KBM-7 (cell line): ENCODE measurements around the gene RPSA.
A peak's percentile ranks its signal among the peaks of the same experiment; 100 is the strongest.
"Not testable (repeated sequence)": the region's sequence is repeated elsewhere in the genome, so short reads cannot be mapped to it uniquely, and the experiment has no call there.

ENCODE experiments used
- DNase-seq: peaks from one replicate; pipeline ENCODE4 v3.0.0-alpha.2; 2015
- in situ Hi-C: fragments of 300-500 bp; cut with MboI; formaldehyde crosslinking; loops from 2 replicates; pipeline ENCODE4 v1.14.3; 2020; ENCODE audit warnings: low sequenced_read_pairs, low pct_unique_long_range_greater_than_20kb, mixed read lengths

The RPSA gene

DNA sequence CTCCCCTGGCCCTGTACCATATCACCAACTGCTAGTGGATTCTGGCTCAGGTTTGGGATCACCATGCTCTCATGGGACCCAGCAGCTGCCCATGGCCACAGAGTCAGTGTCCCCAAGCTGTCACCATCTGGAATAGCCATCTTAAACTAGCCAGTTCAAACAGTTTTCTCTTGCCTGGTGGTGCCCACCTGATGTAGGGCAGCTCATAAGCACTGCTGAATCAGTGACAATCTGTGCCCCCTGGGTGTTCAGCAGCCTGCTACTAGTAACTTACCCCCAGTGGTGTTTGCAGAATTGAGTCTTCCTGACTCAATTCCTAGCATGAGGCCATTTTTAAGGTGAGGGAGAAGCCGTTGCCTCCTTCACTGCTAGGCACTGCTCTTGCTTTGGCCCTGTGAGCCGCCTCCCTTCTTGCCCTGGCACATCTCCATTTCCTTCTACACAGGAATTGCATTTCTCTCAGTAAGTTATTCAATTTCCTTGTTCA, 7.9 kb downstream of the RPSA start:
- DNase-seq, result peak; percentile 39
- in situ Hi-C loops, result no loop called here

DNA sequence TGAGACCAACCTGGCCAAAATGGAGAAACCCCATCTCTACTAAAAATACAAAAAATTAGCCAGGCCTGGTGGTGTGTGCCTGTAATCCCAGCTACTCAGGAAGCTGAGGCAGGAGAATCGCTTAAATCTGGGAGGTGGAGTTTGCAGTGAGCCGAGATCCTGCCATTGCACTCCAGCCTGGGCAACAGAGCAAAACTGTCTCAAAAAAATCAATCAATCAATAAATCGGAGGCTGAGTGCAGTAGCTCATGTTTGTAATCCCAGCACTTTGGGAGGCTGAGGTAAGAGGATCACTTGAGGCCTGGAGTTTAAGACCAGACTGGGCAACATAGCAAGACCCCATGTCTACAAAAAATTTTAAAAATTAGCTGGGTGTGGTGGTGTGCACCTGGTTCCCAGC, 8.8 kb downstream of the RPSA start:
- DNase-seq, in situ Hi-C loops: not testable (repeated sequence)

DNA sequence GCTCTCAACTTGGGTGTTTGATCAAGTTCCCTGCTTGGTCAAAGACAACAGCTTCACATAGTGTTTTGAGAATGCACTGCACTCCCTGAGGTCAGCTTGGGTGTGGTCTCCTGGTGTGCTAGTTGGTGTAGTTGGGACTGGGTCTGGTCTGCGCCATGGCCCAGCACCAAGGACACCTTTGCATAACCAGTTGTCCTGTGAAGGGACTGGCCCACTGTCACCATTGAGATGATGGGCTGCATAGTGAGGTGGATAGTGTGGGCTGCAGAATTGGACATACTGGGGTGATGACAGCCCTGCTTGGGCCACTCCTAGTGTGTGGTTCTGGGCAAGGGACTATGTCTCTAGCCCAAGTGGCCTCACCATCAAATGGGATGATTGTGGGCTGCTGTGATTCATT, 9.5 kb downstream of the RPSA start:
- DNase-seq, result no peak
- in situ Hi-C loops, result no loop called here

DNA sequence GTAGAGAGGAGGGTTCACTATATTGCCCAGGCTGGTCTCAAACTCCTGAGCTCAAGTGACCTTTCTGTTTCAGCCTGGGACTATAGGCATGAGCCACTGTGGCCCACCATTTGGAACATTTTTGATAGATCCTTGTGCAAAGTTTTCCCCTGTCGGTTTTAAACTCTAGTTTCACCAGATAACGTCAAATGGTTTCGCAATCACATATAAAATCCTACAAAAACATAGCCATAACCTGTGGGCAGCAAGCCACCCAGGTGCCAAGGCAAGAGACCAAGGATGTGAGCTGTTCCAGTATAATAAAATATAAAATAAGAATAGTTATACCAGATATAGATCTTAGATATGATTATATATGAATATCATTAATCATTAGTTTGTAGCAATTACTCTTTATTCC, 10.5 kb downstream of the RPSA start:
- DNase-seq, in situ Hi-C loops: not testable (repeated sequence)

DNA sequence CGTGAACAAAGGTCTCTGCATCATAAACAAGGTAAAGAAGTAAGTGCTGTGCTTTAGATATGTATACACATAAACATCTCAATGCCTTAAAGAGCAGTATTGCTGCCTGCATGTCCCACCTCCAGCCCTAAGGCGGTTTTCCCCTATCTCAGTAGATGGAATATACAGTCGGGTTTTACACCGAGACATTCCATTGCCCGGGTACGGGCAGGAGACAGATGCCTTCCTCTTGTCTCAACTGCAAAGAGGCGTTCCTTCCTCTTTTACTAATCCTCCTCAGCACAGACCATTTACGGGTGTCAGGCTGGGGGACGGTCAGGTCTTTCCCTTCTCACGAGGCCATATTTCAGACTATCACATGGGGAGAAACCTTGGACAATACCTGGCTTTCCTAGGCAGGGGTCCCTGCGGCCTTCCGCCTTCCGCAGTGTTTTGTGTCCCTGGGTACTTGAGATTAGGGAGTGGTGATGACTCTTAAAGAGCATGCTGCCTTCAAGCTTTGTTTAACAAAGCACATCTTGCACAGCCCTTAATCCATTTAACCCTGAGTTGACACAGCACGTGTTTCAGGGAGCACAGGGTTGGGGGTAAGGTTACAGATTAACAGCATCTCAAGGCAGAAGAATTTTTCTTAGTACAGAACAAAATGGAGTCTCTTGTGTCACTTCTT, 12.2 kb downstream of the RPSA start:
- DNase-seq, in situ Hi-C loops: not testable (repeated sequence)

DNA sequence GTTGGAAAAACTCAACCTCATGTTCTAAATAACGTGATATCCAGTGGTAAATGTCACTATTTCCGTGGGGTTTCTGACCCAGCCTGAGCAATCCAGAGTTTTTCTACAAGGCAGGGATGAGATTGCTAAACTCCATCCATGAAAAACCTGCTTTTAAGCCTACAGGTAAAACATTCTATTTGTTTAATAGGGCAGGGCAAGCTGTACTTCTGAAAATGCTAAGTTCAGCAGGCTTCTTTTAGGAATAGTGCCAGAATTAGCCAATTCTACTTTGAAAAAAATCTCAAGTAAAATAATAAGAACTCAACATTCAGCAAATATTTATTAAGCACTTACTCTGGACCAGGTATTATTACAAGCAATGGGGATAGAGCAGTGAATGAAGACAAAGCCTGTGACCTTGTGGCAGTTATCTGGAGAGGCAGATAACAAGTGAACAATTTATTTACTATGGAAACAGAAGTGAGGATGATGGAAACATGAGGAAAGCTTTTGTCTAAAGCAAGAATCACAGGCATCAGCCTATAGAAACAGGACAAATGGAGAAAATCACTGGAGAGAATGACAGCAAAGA, 13.3 kb downstream of the RPSA start:
- in situ Hi-C loops, result no loop called here
- no peak for DNase-seq

DNA sequence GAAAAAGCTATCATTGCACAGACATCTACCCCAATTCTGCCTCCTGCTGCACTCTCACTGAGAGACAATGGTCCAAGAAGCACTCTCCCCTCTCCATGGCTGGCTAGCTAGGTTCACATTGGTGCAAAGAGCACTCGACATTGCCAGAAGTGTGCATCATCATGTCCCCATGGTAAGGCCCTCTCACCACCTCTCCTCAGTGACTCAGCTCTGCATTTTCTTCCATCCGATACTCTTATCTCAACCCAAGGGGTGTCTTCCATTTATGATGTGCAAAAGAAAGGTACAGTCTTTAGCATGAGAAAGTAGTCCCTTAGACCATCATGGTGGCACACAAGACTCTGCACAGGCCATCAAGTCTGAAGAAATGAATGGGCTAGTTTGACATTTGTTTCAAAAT, 14.0 kb downstream of the RPSA start:
- in situ Hi-C loops, result no loop called here
- DNase-seq, result no peak

DNA sequence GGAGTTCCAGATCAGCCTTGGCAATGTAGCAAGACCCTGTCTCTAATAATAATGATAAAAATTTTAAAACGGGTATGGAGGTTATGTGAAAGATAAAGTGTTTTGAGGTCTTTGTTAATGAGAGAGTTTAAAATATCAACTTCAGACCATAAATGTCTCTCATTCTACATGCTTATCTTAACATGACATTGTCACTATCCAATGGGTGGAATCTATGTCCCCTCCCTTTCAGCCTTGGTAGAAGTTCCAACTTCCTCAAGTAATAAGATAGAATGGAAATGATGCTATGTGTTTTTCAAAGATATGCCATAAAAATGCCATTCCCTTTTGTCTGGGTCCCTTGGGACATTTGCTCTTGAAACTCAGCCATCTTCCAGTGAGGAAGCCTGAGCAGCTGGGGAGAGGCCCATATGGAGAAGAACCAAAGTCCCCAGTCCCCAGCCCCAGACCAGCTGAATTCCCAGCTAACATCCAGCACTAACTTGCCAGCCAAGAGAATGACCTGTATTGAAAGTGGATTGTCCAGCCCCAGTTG, 17.0 kb downstream of the RPSA start:
- in situ Hi-C loops, result no loop called here
- no peak for DNase-seq

DNA sequence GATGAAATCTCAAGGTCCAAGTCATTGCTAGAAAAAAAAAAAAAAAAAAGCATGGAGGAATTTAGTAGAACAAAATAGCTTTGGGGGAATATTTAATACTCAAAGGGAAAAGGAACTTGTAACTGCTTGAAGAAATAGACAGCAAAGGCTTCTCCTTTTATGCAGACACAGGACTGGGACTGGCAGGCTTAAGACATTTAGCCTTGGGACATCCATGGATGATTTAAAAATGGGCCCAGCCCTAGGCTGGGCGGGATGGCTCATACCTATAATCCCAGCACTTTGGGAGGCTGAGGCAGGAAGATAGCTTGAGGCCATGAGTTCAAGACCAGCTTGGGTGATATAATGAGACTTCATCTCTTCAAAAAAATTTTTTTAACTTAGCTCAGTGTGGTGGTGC, 19.8 kb downstream of the RPSA start:
- in situ Hi-C loops, result no loop called here
- DNase-seq, result no peak

DNA sequence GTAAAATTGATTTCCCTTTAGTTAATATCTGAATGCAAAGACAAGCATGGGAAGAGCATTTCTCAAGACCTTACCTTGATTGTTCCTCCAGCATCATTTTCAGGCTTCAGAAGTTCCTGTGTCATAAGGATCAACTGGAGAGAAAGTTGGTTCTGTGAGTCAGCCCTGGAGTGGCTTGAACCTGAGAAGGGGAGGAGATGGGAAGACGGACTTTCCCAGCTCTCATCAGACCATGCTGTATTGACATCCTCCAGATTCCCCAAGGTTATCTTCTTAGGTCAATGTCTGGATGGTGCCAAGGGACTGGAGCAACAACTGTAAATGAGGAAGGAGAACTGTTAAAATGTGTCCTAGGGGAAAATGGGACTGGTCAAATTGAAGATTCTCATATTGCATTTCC, 21.0 kb downstream of the RPSA start:
- in situ Hi-C loops, result no loop called here
- DNase-seq, result no peak

DNA sequence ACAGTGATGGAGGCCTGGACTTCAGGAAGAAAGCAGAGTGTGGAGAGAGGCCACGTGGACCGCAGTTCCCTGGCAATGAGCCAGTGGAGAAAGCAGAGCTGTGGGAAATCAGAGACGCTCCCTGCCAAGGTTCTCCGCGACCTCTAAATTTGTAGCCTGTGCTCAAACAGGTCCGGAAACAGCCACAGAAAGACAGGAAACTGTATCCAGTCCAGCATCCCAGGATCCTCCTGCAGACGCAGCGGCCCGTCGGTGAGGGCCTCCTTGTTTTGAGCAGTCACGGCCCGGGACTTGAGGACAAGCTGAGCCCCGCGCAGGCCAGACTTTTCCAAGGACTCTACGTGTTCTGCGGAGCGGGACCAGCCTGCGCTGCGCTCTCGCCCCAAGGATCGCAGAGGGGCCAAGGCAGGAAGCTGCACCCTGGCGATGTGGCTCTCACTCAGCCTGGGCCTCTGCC, 22.3 kb downstream of the RPSA start:
- in situ Hi-C loops, result no loop called here
- DNase-seq, result no peak

DNA sequence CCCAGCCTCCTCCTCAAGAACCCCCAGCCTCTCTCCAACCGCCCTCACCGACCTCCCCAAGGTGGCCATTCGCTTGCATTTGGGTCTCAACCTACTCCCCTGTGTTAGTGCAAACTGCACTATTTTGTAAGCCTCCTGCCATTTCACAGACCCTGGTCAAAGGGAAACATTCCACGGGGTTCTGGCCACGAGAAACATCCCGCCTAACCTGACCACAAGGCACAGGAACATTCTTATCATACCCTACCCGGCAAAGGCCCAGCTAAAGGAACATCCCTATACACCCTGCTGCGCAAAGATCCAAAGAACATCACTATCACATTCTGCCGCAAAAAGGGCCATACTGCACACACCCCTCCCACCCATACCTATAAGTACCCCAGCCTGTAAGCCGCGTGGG, 22.9 kb downstream of the RPSA start:
- no peak for DNase-seq
- in situ Hi-C loops, result no loop called here

DNA sequence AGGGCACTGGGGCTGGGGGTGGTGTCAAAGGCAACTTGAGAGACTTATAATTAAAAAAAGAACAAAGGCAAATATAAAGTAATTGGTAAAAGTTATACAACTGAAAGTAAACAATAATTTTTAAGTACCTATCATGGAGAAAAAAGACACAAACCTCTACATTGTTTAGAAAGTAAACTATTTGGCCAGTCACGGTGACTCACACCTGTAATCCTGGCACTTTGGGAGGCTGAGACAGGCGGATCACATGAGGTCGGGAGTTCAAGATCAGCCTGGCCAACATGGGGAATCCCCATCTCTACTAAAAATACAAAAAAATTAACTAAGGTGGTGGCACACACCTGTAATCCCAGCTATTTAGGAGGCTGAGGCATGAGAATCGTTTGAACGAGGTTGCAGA, 25.8 kb downstream of the RPSA start:
- no peak for DNase-seq
- in situ Hi-C loops, result no loop called here

DNA sequence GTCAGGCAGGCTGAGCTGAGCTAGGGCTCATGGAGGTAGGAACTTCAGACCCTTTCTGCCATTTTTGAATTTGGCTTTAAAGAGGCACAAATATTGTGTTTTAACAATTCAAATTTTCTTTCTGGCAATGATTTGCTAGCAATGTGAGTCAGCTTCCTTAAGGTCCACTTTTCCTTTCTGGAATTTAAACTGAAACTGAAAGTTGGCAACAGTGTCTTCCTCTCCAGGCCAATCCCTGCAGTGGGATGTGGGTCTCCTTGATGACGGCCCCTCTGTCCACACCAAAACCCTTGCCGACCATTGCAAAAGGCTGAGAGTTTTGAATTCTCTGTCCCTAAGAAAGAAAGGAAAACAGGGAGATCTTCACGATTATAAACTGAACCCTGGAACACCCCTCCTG, 27.1 kb downstream of the RPSA start:
- in situ Hi-C loops, result no loop called here
- DNase-seq, result no peak

DNA sequence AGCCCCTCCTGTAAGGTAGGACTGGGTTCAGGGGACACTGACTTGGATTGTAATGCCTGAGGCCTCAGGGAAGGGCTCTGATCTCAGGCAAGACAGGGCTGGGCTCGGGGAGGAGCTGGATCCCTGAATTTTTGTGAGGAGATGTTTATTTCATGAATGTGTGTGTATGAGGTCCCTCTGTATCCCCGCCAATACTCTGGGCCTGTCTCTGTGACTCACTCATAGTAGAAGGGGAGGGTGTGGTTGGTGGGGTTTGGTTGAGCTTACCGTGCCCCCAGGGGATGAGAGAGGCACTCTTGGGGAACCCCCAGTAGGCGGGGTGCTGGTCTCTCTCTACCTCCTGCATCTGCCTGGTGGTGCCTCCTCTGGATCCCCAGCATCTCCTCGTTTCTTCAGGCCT, 28.1 kb downstream of the RPSA start:
- DNase-seq, result no peak
- in situ Hi-C loops, result no loop called here

DNA sequence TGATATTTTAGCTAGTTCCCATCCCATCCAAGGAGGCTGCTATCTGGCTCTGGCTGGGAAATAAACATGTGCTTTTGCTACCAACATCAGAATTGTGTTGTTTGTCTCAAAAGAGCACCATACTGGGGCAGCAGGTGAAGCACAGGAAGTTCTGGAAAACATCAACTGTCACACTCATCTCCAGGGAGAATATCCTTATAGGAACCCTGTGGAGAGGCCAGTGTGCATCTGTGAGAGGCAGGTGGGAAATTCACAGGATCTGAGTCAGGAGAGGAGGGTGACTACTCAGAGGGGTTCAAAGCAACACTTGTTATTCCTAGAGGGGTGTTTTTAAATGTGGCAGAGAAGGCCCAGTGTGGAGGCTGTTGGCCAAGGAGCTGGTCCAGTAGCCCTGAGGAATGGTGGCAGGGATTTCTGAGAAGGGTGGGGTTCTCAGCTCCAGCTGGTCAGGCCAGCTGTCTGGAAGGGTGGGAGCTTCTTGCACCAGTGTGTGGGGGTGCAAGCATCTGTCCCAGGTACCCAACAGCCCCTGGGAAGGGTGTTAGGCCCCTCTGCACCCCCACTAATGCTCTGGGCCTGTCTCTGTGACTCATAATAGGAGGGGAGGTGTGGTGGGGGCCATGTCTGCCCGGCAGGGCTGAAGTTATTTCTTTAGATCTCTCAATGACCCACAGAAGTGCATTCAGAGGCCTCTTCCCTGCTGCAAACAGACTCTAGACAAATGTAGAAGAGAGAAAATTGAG, 28.7 kb downstream of the RPSA start:
- in situ Hi-C loops, result no loop called here
- no peak for DNase-seq

DNA sequence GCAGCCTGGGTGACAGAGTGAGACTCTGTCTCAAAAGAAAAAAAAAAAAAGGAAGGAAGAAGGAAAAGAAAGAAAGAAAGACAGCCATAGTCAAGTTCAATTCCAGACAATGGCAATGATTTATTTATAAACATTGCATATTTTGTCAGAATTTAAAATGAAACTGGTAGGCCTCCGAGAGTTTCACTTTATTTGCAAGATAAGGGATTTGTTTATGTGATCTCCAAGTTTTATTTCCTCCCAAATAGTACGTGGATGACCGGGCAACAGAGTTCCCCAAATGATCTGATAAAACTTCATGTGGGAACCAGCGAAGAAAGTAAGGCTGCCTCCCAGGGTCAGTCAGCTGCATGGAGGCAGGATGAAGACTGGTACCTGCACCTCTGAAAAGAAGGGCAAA, 32.4 kb downstream of the RPSA start:
- DNase-seq, result no peak
- in situ Hi-C loops, result no loop called here

DNA sequence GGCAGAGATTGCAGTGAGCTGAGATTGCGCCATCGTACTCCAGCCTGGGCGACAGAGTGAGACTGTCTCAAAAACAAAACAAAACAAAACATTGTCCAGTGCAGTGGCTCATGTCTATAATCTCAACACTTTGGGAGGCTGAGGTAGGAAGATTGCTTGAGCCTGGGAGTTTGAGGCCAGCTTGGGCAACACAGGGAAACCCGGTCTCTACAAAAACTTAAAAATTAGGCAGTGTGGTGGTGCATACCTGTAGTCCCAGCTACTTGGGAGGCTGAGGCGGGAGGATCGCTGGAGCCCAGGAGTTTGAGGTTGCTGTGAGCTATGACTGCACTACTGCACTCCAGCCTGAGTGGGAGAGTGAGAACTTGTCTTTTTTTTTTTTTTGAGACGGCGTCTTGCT, 33.8 kb downstream of the RPSA start:
- DNase-seq, result no peak
- in situ Hi-C loops, result no loop called here

DNA sequence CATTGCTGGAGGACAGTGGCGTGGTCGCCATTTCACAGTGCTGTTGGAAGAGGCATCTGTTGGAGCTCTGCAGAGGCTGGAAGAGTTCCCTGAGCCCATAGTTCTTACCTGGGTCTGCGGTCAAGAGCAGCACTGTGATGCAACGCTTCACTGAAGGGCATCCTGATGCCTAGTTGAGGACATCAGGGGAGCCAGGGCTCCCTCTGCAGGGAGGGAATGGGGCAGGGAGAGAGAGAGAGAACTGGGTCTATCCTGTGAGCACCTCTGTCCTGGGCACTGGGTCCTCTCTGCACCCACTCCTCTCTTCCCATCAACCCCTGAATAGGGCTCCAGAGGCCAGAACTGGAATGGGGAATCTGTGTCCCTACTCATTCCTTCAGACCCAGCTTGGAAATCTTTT, 37.0 kb downstream of the RPSA start:
- in situ Hi-C loops, result no loop called here
- DNase-seq, result no peak

DNA sequence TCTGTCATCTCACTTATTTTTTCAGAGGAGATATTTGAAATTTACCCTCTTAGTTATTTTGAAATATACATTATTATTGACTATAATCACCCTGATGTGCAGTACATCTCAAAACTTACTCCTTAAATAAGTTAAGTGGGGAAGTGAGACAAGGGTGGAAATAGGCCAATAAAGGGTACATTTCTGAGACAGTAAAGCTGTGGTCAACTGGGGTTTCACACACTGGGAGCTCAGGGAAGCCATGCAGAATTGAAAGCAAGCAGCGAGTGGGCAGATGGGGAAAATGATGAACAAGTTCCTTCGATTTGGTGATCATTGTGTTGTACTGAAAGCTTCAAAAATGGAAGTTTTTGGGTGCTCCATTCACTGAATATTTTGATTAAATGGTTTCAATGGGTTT, 39.4 kb downstream of the RPSA start:
- no peak for DNase-seq
- in situ Hi-C loops, result no loop called here
